ENCODE data around the gene DDR2. TPM values are rescaled to one million over a fixed set of nuclear protein-coding genes. Genes with fewer than 3 reads are reported as not detected.

Gene DDR2
- polyA plus RNA-seq, 3 donors = 0.07 TPM; not detected in 2

DNA sequence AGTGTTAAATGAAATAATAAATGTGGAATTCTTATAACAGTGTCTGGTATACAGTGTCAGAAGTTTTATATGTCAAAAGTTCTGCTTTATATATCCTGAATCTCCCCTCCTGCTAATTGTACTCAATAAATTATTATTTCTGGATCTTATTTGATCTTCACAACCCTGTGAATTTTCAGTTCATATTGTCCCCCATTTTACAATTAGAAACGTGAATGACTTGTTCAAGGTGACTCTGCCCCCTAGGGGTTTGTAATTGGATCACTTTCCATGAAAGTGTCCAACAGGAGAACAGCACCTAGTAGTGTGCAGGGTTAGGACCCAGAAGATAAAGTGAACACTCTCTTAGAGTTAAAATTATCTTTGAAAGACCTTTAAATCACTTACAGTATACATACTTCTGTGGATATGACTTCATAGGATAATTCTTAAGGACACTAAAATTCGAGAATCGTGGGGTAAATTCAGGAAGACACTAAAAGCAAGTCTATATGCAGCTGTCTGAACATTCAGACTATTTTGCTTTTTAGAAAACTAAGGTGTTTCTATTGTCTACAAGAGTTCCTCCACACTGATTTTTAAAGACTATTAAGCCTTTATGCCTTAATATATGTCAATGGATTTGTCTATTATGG is 4.5 kb upstream of the DDR2 start:
- Histone ChIP-seq H3K27me3 (ENCODE audit: control insufficient read depth in 2 of 2, insufficient read depth in 2 of 2, low read length in 2 of 2) (no peaks in the 10 kb centered on the region), H3K4me3 (replicated peaks in 1 of 3; ENCODE audit: low read depth in 2 of 3, low read length in 3 of 3) (no peak overlapping the region), H3K9me3 (replicated peaks in 1 of 2; ENCODE audit: control insufficient read depth in 1 of 2, insufficient read depth in 1 of 2, low read length in 2 of 2) (no peaks in the 10 kb centered on the region), H3K9ac (ENCODE audit: insufficient read depth, low read length, poor library complexity, severe bottlenecking) (no peak overlapping the region), H3K27ac (ENCODE audit: low read depth in 1 of 2, low read length in 2 of 2) (no peak overlapping the region), H3K79me2 (ENCODE audit: insufficient read depth, low read length) (no peaks in the 10 kb centered on the region), H3K4me2 (replicated peaks; ENCODE audit: extremely low read depth, low read length, poor library complexity, severe bottlenecking) (no peak overlapping the region), H2AFZ (ENCODE audit: insufficient read depth, low read depth, low read length, poor library complexity, severe bottlenecking) (no peak overlapping the region), H3K4me1 (ENCODE audit: control insufficient read depth in 1 of 2, insufficient read depth in 2 of 2, low read length in 2 of 2) (no peaks in the 10 kb centered on the region), H4K20me1 (ENCODE audit: insufficient read depth, low read length) (no peaks in the 10 kb centered on the region), H3K36me3 (replicated peaks in 1 of 2; ENCODE audit: control insufficient read depth in 1 of 2, insufficient read depth in 2 of 2, low read length in 2 of 2) (no peaks in the 10 kb centered on the region)
- Mint-ChIP-seq H3K4me1 (no peaks in the 10 kb centered on the region), H3K36me3 (no peaks in the 10 kb centered on the region), H3K27ac (no peak overlapping the region), H3K4me3 (no peak overlapping the region), H3K9me3 (peaks cover 0 to 1% (median 0%) of the 10 kb centered on the region in 7 donors), H3K27me3 (ENCODE audit: low read depth in 3 of 3) (peaks cover 0 to 6% (median 4%) of the 10 kb centered on the region in 3 donors)
- intact Hi-C loops (cut with micrococcal nuclease) = no loop called here
- TF ChIP-seq, protein P1, sequence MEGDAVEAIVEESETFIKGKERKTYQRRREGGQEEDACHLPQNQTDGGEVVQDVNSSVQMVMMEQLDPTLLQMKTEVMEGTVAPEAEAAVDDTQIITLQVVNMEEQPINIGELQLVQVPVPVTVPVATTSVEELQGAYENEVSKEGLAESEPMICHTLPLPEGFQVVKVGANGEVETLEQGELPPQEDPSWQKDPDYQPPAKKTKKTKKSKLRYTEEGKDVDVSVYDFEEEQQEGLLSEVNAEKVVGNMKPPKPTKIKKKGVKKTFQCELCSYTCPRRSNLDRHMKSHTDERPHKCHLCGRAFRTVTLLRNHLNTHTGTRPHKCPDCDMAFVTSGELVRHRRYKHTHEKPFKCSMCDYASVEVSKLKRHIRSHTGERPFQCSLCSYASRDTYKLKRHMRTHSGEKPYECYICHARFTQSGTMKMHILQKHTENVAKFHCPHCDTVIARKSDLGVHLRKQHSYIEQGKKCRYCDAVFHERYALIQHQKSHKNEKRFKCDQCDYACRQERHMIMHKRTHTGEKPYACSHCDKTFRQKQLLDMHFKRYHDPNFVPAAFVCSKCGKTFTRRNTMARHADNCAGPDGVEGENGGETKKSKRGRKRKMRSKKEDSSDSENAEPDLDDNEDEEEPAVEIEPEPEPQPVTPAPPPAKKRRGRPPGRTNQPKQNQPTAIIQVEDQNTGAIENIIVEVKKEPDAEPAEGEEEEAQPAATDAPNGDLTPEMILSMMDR (IDR thresholded peaks at IDR 0.05) = peak; percentile 51
- WGBS (ENCODE audit: insufficient coverage) = no CpG with 5 or more reads among the region's 3 CpGs
- no peak for DNase-seq

DNA sequence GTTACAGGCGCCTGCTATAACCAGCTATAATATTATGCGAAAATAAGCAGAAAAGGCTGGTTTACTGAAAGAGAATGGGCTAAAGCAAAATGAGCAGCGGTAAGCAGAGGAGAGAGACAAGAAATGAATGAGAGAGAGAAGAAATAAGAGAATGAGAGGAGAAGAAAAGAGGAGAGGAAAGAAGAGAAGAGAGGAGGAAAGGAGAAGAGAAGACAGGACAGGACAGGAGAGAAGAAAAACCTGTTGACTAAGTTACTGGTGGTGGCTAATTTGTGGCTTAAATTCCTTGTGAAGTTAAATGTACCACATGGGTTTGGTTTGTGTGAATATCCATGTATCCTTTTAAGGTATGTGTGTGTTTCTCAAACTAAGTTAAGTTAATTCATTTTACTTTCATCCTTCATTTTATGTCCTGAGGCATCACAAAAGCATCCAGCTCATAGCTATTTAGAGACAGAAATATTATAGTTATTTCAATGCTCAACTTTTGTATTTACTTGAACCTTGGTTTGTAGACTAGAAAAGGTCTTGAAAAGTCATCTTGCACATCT is 3.1 kb upstream of the DDR2 start:
- Histone ChIP-seq H2AFZ (ENCODE audit: insufficient read depth, low read depth, low read length, poor library complexity, severe bottlenecking) (no peak overlapping the region), H4K20me1 (ENCODE audit: insufficient read depth, low read length) (no peaks in the 10 kb centered on the region), H3K79me2 (ENCODE audit: insufficient read depth, low read length) (no peaks in the 10 kb centered on the region), H3K9ac (ENCODE audit: insufficient read depth, low read length, poor library complexity, severe bottlenecking) (no peak overlapping the region), H3K4me3 (replicated peaks in 1 of 3; ENCODE audit: low read depth in 2 of 3, low read length in 3 of 3) (no peak overlapping the region), H3K9me3 (replicated peaks in 1 of 2; ENCODE audit: control insufficient read depth in 1 of 2, insufficient read depth in 1 of 2, low read length in 2 of 2) (no peaks in the 10 kb centered on the region), H3K27ac (ENCODE audit: low read depth in 1 of 2, low read length in 2 of 2) (no peak overlapping the region), H3K4me2 (replicated peaks; ENCODE audit: extremely low read depth, low read length, poor library complexity, severe bottlenecking) (no peak overlapping the region), H3K27me3 (ENCODE audit: control insufficient read depth in 2 of 2, insufficient read depth in 2 of 2, low read length in 2 of 2) (no peaks in the 10 kb centered on the region), H3K36me3 (replicated peaks in 1 of 2; ENCODE audit: control insufficient read depth in 1 of 2, insufficient read depth in 2 of 2, low read length in 2 of 2) (no peaks in the 10 kb centered on the region), H3K4me1 (ENCODE audit: control insufficient read depth in 1 of 2, insufficient read depth in 2 of 2, low read length in 2 of 2) (no peaks in the 10 kb centered on the region)
- Mint-ChIP-seq H3K27ac (no peak overlapping the region), H3K4me3 (no peak overlapping the region), H3K27me3 (ENCODE audit: low read depth in 3 of 3) (peaks cover 0 to 4% (median 4%) of the 10 kb centered on the region in 3 donors), H3K4me1 (no peaks in the 10 kb centered on the region), H3K36me3 (no peaks in the 10 kb centered on the region), H3K9me3 (peaks cover 0 to 1% (median 0%) of the 10 kb centered on the region in 7 donors)
- intact Hi-C loops (cut with micrococcal nuclease) = no loop called here
- 100% methylated on average over 2 of the region's 3 CpGs for WGBS (ENCODE audit: insufficient coverage)
- DNase-seq = no peak
- TF ChIP-seq, protein P1 (IDR thresholded peaks at IDR 0.05) = no peak

Measured in CD14-positive monocyte (primary cell).